Fibroblast of pulmonary artery (primary cell): ENCODE results near the gene BAAT.
"Not testable (repeated sequence)": the region's sequence is repeated elsewhere in the genome, so short reads cannot be mapped to it uniquely, and the experiment has no call there.

ENCODE experiments used
- DNase-seq: peaks from one replicate; pipeline ENCODE4 v3.0.0-alpha.2; 2010; ENCODE audit warnings: low read depth
- H3K4me3 ChIP-seq: replicated peaks from 2 replicates; pipeline ENCODE4 v1.5.1; 2011; ENCODE audit warnings: low read depth, mild to moderate bottlenecking, control low read depth, low read length, moderate library complexity
- TF ChIP-seq, protein P1 (sequence below): IDR thresholded peaks from 2 replicates; pipeline ENCODE4 v1.5.1; 2011; ENCODE audit warnings: mild to moderate bottlenecking, control low read depth, low read length, inconsistent platforms; ENCODE audit errors: missing control alignments

BAAT gene

DNA sequence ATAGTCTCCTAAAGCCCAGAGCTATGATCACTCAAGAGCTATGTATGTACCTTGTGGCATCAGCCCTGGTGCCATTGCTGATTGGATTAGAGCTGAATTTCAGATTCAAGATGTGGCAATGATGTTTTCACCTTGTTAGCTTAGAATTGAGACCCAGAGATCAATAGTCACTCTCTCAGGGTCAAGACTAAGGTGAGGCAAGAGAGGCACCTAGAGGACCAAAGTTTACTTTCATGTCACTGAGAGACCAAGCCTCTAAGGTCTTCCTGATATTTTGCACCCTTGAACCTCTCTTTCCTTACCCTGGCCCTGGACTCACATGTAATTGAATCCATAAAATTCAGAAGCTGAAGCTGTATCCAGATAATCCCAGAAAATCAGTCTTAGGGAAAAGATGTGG, 42.8 kb downstream of the BAAT start:
- TF ChIP-seq, protein P1, sequence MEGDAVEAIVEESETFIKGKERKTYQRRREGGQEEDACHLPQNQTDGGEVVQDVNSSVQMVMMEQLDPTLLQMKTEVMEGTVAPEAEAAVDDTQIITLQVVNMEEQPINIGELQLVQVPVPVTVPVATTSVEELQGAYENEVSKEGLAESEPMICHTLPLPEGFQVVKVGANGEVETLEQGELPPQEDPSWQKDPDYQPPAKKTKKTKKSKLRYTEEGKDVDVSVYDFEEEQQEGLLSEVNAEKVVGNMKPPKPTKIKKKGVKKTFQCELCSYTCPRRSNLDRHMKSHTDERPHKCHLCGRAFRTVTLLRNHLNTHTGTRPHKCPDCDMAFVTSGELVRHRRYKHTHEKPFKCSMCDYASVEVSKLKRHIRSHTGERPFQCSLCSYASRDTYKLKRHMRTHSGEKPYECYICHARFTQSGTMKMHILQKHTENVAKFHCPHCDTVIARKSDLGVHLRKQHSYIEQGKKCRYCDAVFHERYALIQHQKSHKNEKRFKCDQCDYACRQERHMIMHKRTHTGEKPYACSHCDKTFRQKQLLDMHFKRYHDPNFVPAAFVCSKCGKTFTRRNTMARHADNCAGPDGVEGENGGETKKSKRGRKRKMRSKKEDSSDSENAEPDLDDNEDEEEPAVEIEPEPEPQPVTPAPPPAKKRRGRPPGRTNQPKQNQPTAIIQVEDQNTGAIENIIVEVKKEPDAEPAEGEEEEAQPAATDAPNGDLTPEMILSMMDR, result no peak
- no peak for DNase-seq
- no peak overlapping the region for H3K4me3 ChIP-seq

DNA sequence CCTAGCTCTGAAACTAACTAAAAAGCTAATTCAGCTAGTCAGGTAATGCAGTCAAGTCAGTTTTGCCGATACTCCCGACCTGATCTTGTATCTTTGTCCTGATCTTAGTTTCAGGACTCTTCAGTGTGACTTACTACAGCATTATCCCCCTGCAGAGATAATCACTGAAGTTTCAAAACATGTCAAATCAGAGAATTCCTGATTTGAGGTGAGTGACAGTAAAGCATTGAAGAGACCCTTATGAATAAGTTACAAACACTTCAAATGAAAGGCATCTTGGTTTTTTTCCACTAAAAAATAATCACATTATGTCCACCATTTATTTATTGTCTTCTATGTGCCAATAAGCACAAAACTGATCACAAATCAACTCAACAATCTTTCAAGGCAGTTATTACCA, 47.6 kb downstream of the BAAT start:
- no peak for DNase-seq
- H3K4me3 ChIP-seq, result no peak overlapping the region
- TF ChIP-seq, protein P1, result no peak

DNA sequence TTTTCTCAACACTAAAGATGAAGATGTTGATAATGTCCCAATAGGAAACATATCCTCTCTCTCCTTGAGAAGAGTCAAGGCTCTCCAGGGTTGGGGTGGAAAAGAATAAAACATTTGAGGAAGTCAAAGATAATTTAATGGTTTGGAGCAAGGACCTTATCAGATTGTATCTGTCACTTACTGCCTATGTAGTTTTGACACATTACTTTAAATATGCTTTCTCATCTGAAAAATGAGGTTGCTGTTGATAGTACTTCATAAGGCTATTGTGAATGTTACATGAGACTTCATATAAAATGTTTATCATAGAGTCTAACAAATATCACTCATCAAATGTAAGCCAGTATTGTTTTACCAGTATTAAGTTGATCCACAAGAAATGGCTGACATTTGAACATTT, 48.7 kb downstream of the BAAT start:
- DNase-seq, result no peak
- TF ChIP-seq, protein P1, result no peak
- no peak overlapping the region for H3K4me3 ChIP-seq

DNA sequence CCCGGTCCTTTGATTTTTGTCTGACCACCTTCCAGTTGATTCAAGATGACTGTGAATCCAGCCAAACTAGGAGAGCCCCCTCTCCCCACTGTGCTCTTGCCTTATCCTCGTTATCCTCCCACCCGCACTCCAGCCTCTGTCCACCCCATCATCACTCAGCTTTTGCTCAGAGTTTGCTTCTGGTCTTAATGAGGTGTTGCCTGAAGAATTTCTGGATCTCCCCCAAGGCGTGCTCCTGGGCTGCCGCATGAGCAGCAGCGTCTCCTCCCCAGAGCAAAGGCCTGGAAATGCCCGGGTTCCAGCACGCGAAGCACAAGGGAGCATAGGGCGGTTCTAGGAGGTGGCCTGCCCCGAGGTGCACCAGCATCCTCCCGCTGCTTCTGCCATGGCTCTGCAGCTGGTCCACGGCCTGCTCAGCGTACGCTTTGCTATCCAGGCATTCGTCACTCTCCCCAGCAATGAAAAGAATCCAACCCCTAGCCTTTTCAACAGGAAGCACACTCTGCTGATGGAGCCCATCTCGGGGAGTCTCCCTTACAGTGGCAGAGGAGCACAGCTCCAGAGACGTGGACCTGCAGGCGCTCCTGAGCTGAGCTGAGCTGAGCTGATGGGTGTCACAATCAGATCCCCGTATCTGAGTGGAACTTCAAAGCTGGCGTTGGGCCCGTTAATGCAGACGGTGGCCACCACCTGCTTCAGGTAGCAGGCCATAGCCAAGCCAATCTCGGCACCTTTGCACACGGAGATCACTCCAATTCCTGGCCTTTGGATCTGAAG, 50.7 kb downstream of the BAAT start:
- H3K4me3 ChIP-seq, result no peak overlapping the region
- no peak for DNase-seq
- TF ChIP-seq, protein P1, result no peak

DNA sequence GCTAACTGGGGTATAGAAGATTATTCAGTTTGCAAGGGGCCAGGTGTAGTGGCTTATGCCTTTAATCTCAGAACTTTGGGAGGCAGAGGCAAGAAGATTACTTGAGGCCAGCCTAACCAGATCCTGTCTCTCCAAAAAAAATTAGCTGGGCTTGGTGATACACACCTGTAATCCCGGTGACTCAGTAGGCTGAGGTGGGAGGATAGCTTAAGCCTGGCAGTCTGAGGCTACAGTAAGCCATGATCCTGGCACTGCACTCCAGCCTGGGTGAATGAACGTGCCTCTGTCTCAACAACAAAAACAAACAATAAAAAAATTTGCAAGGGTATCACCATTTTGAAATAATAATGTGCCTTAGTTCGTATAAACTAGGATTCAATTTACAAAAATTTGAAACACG, 51.3 kb downstream of the BAAT start:
- no peak for DNase-seq
- TF ChIP-seq, protein P1, result no peak

DNA sequence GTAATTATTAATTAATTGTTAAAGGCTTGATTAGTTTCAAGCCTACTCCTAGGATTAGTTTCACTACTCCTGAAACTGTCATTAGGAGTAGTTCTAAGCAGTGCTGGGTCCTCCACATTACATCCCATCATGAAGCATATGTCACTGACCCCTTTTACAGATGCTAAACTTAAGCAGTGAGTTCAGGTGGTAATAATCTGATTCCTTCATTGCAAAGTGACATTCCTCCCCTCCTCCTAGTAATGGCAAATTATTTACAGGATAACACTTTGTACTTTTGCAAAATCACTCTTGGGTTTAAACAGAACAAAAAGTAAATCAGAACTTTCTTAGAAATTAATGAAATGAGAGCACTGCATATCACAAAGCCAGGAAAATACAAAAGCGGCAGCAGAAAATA, 52.4 kb downstream of the BAAT start:
- DNase-seq, result no peak
- TF ChIP-seq, protein P1, result no peak
- H3K4me3 ChIP-seq, result no peak overlapping the region

More for the DNA sequence above, 51.3 kb downstream of the BAAT start:
- no peak overlapping the region for H3K4me3 ChIP-seq

DNA sequence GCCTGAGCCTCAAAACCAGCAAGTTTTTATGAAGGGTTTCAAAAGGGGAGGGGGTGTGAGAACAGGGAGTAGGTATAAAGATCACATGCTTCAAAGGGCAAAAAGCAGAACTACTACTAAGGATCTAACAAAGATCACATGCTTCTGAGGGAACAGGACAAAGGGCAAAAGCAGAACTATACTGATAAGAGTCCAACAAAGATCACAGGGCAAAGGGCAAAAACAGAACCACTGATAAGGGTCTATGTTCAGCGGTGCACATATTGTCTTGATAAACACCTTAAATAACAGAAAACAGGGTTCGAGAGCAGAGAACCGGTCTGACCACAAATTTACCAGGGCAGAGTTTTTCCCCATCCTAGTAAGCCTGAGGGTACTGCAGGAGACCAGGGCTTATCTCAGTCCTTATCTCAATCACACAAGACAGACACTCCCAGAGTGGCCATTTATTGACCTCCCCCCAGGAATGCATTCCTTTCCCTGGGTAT, 57.3 kb downstream of the BAAT start:
- H3K4me3 ChIP-seq, DNase-seq: not testable (repeated sequence)
